GM12878 (cell line): Measurements from ENCODE around the gene P3H3.
A peak's percentile ranks its signal among the peaks of the same experiment; 100 is the strongest.

ENCODE experiments used
- DPF2 ChIP-seq: fragments of 450-650 bp; IDR thresholded peaks from 2 replicates; pipeline ENCODE4 v1.6.1; 2017; ENCODE audit warnings: mild to moderate bottlenecking
- FOXK2 ChIP-seq: fragments of 450-650 bp; IDR thresholded peaks from 2 replicates; pipeline ENCODE4 v1.6.1; 2017; ENCODE audit warnings: mild to moderate bottlenecking, moderate library complexity
- NR2C2 ChIP-seq: IDR thresholded peaks from 2 replicates; pipeline ENCODE4 v1.6.1; 2011; ENCODE audit warnings: borderline replicate concordance, low read depth; ENCODE audit not compliant: control insufficient read depth, insufficient read length
- POLR2AphosphoS5 ChIP-seq: IDR thresholded peaks from 2 replicates; pipeline ENCODE4 v1.6.1; 2011; ENCODE audit warnings: mild to moderate bottlenecking, low read length, inconsistent platforms
- RAD51 ChIP-seq: fragments of 450-650 bp; IDR thresholded peaks from 2 replicates; pipeline ENCODE4 v1.6.1; 2016; ENCODE audit warnings: moderate library complexity, mild to moderate bottlenecking, inconsistent platforms
- TBL1XR1 ChIP-seq: IDR thresholded peaks from 2 replicates; pipeline ENCODE4 v1.6.1; 2012; ENCODE audit warnings: low read depth, low read length, improper control_type of control experiment
- TF ChIP-seq, protein P1 (sequence below): IDR thresholded peaks from 2 replicates; pipeline ENCODE4 v1.6.1; 2011; ENCODE audit warnings: borderline replicate concordance, low read depth, mild to moderate bottlenecking, moderate library complexity, mixed read lengths, low read length; ENCODE audit not compliant: insufficient read depth; ENCODE audit errors: extremely low read length
- TF ChIP-seq, protein P2 (sequence below): IDR thresholded peaks from 2 replicates; pipeline ENCODE4 v1.6.1; 2011; ENCODE audit warnings: low read depth, low read length, improper control_type of control experiment, borderline replicate concordance
- TF ChIP-seq, protein P3 (sequence below), 3 experiments: IDR thresholded peaks in 2 of 3; conservative IDR thresholded peaks in 1 of 3; 2 replicates each; pipeline ENCODE4 v1.5.1; 2011; ENCODE audit warnings: low read depth in 3 of 3, low read length in 3 of 3, mild to moderate bottlenecking in 3 of 3, control low read depth in 2 of 3, moderate library complexity in 2 of 3, inconsistent platforms in 1 of 3, mixed read lengths in 1 of 3; ENCODE audit not compliant: control insufficient read depth in 2 of 3, insufficient read depth in 1 of 3; ENCODE audit errors: extremely low read depth in 1 of 3

DNA sequence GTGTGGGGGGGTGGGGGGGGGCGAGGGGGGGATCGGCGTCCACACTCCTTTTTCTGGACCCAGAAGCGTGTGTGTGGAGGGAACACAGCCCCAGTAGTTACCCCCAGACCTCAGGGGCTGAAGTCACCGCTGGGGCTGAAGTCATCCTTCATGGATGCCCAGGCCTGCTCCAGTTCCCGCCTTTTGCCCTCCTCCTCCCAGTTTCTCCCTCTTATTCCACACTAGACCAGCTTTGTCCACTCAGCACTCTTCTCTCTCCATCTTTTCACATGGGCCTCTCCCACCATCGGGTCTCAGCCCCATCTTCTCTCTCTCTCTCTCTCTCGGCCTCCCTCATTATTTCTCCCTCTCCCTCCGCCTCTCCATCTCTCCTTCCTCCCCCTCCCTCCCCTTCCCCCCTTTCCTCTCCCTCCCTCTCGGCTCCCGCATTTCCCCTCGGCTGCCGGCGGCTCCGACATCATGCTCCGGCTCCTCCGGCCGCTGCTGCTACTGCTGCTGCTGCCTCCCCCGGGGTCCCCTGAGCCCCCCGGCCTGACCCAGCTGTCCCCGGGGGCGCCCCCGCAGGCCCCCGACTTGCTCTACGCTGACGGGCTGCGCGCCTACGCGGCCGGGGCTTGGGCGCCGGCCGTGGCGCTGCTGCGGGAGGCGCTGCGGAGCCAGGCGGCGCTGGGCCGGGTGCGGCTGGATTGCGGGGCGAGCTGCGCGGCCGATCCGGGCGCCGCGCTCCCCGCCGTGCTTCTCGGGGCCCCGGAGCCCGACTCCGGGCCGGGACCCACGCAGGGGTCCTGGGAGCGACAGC lies at the start of gene P3H3:
- no peak for TF ChIP-seq RAD51
- no peak for TF ChIP-seq TBL1XR1
- TF ChIP-seq NR2C2, result no peak
- TF ChIP-seq, protein P1, sequence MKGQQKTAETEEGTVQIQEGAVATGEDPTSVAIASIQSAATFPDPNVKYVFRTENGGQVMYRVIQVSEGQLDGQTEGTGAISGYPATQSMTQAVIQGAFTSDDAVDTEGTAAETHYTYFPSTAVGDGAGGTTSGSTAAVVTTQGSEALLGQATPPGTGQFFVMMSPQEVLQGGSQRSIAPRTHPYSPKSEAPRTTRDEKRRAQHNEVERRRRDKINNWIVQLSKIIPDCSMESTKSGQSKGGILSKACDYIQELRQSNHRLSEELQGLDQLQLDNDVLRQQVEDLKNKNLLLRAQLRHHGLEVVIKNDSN, result no peak
- TF ChIP-seq POLR2AphosphoS5, result no peak
- TF ChIP-seq, protein P2, sequence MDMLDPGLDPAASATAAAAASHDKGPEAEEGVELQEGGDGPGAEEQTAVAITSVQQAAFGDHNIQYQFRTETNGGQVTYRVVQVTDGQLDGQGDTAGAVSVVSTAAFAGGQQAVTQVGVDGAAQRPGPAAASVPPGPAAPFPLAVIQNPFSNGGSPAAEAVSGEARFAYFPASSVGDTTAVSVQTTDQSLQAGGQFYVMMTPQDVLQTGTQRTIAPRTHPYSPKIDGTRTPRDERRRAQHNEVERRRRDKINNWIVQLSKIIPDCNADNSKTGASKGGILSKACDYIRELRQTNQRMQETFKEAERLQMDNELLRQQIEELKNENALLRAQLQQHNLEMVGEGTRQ, result no peak
- TF ChIP-seq DPF2, result peak; percentile 10; the same call in 1 of the 2 replicates
- TF ChIP-seq, protein P3, sequence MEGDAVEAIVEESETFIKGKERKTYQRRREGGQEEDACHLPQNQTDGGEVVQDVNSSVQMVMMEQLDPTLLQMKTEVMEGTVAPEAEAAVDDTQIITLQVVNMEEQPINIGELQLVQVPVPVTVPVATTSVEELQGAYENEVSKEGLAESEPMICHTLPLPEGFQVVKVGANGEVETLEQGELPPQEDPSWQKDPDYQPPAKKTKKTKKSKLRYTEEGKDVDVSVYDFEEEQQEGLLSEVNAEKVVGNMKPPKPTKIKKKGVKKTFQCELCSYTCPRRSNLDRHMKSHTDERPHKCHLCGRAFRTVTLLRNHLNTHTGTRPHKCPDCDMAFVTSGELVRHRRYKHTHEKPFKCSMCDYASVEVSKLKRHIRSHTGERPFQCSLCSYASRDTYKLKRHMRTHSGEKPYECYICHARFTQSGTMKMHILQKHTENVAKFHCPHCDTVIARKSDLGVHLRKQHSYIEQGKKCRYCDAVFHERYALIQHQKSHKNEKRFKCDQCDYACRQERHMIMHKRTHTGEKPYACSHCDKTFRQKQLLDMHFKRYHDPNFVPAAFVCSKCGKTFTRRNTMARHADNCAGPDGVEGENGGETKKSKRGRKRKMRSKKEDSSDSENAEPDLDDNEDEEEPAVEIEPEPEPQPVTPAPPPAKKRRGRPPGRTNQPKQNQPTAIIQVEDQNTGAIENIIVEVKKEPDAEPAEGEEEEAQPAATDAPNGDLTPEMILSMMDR (IDR thresholded peaks at IDR 0.05 in 2 of 3, conservative IDR thresholded peaks at IDR 0.05 in 1 of 3; ENCODE audit: control insufficient read depth in 2 of 3, extremely low read depth in 1 of 3, insufficient read depth in 1 of 3, low read depth in 3 of 3, low read length in 3 of 3), result no peak
- TF ChIP-seq FOXK2, result no peak
